HG03066 (cell line): ENCODE measurements around the gene CHIC2.

Experiments used
- ATAC-seq: cut with Tn5 transposase; IDR thresholded peaks from one replicate; pipeline ENCODE4 v1.9.1; 2021; ENCODE audit warnings: low read depth; ENCODE audit not compliant: unreplicated experiment

The CHIC2 gene

GRCh38 chr4:54014666-54015160, 49.7 kb downstream of the CHIC2 start:
- no peak for ATAC-seq

GRCh38 chr4:54011201-54011600, 53.2 kb downstream of the CHIC2 start:
- no peak for ATAC-seq

- ATAC-seq = no peak
Observed at GRCh38 chr4:54006755-54007154, 57.6 kb downstream of the CHIC2 start.

GRCh38 chr4:54005475-54005874, 58.9 kb downstream of the CHIC2 start:
- no peak for ATAC-seq

DNA sequence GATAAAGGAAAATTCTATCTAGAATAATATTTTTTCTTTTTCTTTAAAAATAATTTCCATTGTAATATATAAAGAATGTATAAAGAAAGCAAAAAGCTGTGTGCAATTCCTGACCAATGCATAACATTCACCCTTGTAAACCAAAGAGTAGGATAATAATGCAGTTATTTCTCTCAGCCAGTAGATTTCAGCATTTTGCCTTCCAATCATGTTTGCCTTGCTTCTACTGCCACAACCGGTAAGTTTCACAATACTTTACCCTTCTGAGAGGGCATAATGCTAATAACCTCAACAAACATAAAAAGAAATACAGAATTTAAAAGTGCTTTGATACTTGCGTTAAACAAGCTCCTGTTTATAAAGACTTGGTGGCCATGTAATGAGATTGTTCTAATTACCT, 59.9 kb downstream of the CHIC2 start:
- ATAC-seq = no peak

DNA sequence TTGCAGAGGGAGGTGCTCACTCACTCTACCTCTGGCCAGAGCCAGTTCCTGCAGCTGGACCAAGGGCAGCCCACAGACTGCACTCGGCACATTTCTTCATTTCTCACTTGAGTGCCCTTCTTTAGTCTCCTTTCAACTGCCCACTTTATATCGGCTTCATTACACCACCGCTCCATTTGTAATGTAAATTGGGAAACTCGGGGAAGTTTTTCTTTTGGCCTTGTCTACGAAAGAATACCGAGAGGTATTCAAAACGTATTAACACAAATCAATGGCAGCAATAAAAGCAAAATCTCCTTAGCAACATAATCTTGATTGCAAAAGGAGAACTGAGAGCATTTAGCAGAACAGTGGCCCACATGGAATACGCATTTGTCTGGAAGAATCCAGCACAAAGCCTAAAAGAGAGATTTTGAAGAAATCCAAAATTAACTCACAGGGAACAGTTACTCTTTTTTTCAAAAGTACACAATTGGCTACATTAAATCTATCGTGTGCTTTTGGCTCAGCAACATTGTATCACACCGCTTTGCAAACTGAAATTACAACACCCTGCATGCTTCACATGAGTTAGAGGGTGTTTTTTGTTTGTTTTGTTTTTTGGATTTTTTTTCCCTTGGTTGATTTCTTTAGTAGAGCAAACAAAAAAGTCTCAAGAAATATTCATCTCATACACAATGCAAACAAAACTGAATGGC, 62.6 kb downstream of the CHIC2 start:
- ATAC-seq = no peak

DNA sequence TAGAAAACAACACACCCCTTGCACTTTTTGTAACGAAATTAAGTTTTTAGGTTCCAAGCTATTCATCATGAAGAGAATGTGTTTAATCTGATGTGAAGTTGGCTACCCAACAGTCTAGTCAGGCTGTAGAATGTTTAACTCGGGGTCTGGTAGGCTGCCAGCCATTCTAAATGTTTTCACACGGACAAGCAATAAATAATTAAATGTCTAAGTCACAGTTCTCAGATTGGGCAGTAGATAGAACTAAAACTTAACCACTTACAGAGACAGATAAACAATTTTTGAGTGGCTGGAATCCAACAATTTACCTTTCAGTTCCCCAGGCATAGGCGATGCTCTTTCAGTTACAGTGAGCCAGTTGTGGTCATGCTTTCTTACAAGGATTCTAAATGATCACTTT, 66.5 kb downstream of the CHIC2 start:
- ATAC-seq = no peak

DNA sequence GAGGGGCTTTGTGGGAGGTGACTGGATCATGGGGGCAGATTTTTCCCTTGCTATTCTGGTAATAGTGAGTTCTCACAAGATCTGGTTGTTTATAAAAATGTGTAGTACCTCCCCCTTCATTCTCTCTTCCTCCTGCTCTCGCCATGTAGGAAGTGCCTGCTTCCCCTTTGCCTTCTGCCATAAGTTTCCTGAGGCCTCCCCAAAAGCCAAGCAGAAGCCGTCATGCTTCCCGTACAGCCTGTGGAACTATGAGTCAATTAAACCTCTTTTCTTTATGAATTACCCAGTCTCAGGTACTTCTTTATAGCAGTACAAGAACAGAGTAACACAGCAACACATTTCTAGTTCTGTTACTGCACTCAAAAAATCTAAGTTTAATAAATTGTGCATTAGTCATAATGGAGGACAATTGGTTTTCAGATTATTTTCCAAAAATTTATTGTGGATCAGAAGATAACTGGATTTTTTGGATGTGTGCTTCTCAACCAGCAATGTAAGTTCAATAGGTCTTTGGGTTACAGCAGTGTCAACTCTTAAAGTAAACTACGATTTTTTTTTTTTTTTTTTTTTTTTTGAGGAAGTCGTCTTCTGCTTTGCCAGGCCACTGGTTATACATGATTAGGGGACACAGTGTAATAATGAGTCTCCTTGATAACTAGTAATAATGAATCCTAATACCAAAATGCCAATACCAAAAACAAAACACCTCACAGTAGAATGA, 69.9 kb downstream of the CHIC2 start:
- ATAC-seq = no peak

DNA sequence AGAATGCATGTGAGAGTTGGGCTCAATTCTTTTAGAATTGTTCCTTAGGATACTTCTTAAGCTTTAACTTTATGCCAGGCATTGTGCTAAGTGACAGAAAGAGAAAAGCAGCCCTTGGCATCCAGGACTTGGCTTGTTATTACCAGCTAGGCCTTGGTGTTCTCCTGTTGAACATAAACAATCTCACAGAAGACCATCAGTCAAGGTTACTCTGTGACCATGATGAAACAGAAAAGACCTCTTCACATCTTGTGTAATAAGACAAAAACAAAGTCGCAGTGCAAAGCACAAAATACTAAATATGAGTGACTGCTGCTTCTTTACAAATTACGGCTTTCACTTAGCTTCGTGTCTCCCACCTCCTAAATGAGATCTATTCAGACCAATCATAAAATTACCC, 71.6 kb downstream of the CHIC2 start:
- no peak for ATAC-seq

DNA sequence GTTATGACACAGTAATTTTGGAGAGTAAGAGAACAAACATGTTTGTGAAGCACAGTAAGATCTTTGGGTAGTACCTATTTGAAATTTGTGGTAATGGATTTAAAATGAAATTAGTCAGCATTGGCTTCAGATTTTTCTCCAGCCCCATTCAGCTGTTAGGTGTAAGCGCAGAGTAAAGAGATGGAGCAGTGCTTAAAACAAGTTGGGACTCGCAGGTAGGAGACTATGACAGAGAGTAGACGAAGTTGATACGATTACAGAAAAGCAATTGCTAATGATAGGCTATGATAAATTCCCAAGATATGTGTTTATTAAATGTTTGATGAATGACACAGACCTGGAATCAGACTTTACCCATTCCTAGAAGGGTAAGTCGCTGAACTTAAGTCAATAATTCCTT, 72.6 kb downstream of the CHIC2 start:
- no peak for ATAC-seq

- ATAC-seq = no peak
Observed at GRCh38 chr4:53990641-53991040, 73.8 kb downstream of the CHIC2 start.

GRCh38 chr4:53987761-53988171, 76.6 kb downstream of the CHIC2 start:
- ATAC-seq = no peak

GRCh38 chr4:53986062-53986461, 78.3 kb downstream of the CHIC2 start:
- no peak for ATAC-seq

GRCh38 chr4:53981567-53981966, 82.8 kb downstream of the CHIC2 start:
- no peak for ATAC-seq

- ATAC-seq = no peak
Observed at GRCh38 chr4:53981066-53981465, 83.3 kb downstream of the CHIC2 start.

- ATAC-seq = no peak
Observed at GRCh38 chr4:53974561-53974960, 89.8 kb downstream of the CHIC2 start.

- ATAC-seq = no peak
Observed at GRCh38 chr4:53967986-53968385, 96.4 kb downstream of the CHIC2 start.

DNA sequence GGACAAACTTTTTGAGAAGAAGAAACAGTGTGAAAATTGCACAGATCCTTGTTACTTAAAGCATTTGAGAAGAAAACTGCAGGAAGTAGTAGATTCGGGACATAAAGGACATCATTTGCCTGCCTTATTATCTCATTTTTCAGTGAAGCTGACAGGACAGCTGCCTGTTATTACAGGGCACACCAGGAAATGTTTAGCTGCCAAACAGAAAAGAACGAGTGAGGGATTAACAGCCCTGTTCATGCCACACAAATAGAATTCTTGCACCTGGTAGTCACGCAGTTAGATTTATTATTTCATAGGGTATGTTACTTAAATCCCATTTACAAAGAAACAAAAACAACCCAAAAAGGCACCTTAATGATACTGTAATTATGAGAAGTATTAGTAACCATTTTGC, 100.6 kb downstream of the CHIC2 start:
- no peak for ATAC-seq

DNA sequence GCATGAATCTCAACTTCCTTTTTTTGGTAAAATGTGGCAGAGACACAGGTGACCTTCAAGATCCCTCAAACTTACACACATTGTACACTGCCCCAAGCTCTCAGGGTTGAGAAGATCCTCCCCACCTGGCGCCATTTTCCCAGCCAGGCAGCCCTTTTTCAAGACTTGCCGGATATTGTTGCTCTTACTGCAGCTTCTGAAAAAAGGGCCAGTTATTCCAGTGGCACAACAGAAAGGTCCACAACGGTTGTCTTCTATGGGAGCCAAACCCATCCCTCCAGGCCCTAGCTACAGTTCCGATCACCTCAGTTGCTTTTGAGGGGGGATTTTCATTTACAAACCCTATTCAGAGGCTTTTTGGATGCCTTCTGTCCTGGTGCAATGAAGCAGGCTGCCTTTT, 101.1 kb downstream of the CHIC2 start:
- no peak for ATAC-seq

GRCh38 chr4:53962516-53963225, 101.7 kb downstream of the CHIC2 start:
- ATAC-seq = no peak

GRCh38 chr4:53961351-53961750, 103.1 kb downstream of the CHIC2 start:
- no peak for ATAC-seq

- ATAC-seq = no peak
Observed at GRCh38 chr4:53960843-53961242, 103.6 kb downstream of the CHIC2 start.
